Upper lobe of left lung (tissue), 6 donors: Measurements from ENCODE around the gene L3MBTL2. TPM values are rescaled to one million over a fixed set of nuclear protein-coding genes. Genes with fewer than 3 reads are reported as not detected.

ENCODE experiments used
- ATAC-seq, 2 donors: fragments of 200-7000 bp; cut with Tn5 transposase; one replicate each; pipeline ENCODE4 v1.9.1; 2022; ENCODE audit warnings: mild to moderate bottlenecking in 2 of 2, moderate library complexity in 2 of 2; ENCODE audit not compliant: low FRiP score in 2 of 2
- DNase-seq, 2 donors: peaks; one replicate each; pipeline ENCODE4 v3.0.0-alpha.2; 2019 to 2020
- H3K27ac ChIP-seq, 4 donors: fragments of 200-600 bp; sonication (generic); one replicate each; pipeline ENCODE4 v1.5.1; 2016 to 2019
- H3K27me3 ChIP-seq, 4 donors: fragments of 200-600 bp; sonication (generic); one replicate each; pipeline ENCODE4 v1.5.1; 2017 to 2019
- H3K36me3 ChIP-seq, 4 donors: fragments of 200-600 bp; sonication (generic); one replicate each; pipeline ENCODE4 v1.5.1; 2016 to 2019
- H3K4me1 ChIP-seq, 4 donors: fragments of 200-600 bp; sonication (generic); one replicate each; pipeline ENCODE4 v1.5.1; 2018 to 2019
- H3K4me3 ChIP-seq, 4 donors: fragments of 200-600 bp; sonication (generic); one replicate each; pipeline ENCODE4 v1.5.1; 2017 to 2019; ENCODE audit warnings: mild to moderate bottlenecking in 2 of 4, moderate library complexity in 1 of 4
- H3K9me3 ChIP-seq, 4 donors: fragments of 200-600 bp; sonication (generic); one replicate each; pipeline ENCODE4 v1.5.1; 2018 to 2019
- EP300 ChIP-seq, 4 donors: sonication (generic); formaldehyde crosslinking; IDR thresholded peaks; one replicate each; pipeline ENCODE4 v1.5.1; 2017; ENCODE audit warnings: antibody characterized with exemption in 4 of 4, control low read depth in 2 of 4
- POLR2A ChIP-seq, 4 donors: fragments of 450-650 bp; IDR thresholded peaks; one replicate each; pipeline ENCODE4 v1.5.1; 2016 to 2017; ENCODE audit warnings: antibody characterized with exemption in 4 of 4, mild to moderate bottlenecking in 2 of 4
- POLR2AphosphoS5 ChIP-seq, 2 donors: sonication (generic); formaldehyde crosslinking; IDR thresholded peaks; one replicate each; pipeline ENCODE4 v1.5.1; 2017; ENCODE audit warnings: antibody characterized with exemption in 2 of 2
- whole genome bisulfite sequencing, 2 donors: methylation state at CpG; one replicate each; pipeline ENCODE4 v1.1.5; 2017 to 2018; 5-methylcytosine and 5-hydroxymethylcytosine counted together
- total RNA-seq, 6 donors: library from RNA; depleted of rRNA in 4 of 6; stranded (reverse); fragments of >200 nt in 4 of 6; gene quantifications; one replicate each; pipeline versions ENCODE4 v1.1.0 to v1.2.1, GENCODE V29; 2016 to 2021
- TF ChIP-seq, protein P1 (sequence below), 6 experiments: fragments of 450-650 bp in 4 of 6; fragments of 200-600 bp in 2 of 6; sonication (generic) in 2 of 6; IDR thresholded peaks; one replicate each; pipeline ENCODE4 v1.5.1; 2016 to 2019; ENCODE audit warnings: antibody characterized with exemption in 6 of 6
- donor health status: DM: no; HTN: no; CAD: no; lungs with moderate emphysema.
- donor health status: DM: no; HTN: yes; CAD: no; lungs with severe emphysema.

Gene L3MBTL2
- total RNA-seq, 6 donors from 2014 or later = 15.4 to 38.8 (median 24.7) TPM

DNA sequence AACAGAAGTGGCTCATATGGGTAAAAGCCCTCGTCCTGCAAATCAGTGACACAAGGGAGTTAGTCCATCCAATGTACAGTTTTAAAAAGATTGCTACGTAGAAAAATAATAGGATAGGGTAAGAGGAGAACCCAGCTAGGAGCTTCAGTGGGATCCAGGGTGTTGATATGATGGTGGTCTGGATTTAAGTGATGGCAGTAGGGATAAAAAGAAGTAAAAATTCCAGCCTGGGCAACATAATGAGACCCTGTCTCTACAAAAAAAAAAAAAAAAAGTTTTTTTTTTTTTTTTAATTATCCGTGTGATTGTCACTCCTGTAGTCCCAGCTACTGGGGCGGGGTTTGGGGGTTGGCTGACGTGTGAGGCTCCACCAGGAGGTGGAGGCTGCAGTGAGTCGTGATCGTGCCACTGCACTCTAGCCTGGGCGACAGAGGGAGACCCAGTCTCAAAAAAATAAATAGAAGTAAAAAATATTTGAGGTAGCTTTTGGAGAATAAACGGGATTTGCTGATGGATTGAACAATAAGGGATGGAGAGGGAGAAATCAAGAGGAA lies 7.0 kb upstream of the L3MBTL2 start:
- 1% methylated on average over 9 of the region's 9 CpGs for WGBS, 2 donors
- Histone ChIP-seq H3K9me3 (no peaks in the 10 kb centered on the region), H3K27me3 (no peaks in the 10 kb centered on the region), H3K4me3 (peak overlapping the region; percentile 85 to 91 (median 89)), H3K36me3 (no peaks in the 10 kb centered on the region), H3K27ac (peak overlapping the region in 3 of 4 donors; percentile 73 to 80 (median 78)), H3K4me1 (peaks cover 7 to 21% (median 15%) of the 10 kb centered on the region in 4 donors)
- DNase-seq = peak in 1 of 2 donors; percentile 59
- ATAC-seq = peak in 1 of 2 donors; percentile 42
- TF ChIP-seq EP300 (IDR thresholded peaks at IDR 0.05) (no peak), POLR2AphosphoS5 (IDR thresholded peaks at IDR 0.05) (no peak), POLR2A (IDR thresholded peaks at IDR 0.05) (no peak)
- TF ChIP-seq, protein P1, sequence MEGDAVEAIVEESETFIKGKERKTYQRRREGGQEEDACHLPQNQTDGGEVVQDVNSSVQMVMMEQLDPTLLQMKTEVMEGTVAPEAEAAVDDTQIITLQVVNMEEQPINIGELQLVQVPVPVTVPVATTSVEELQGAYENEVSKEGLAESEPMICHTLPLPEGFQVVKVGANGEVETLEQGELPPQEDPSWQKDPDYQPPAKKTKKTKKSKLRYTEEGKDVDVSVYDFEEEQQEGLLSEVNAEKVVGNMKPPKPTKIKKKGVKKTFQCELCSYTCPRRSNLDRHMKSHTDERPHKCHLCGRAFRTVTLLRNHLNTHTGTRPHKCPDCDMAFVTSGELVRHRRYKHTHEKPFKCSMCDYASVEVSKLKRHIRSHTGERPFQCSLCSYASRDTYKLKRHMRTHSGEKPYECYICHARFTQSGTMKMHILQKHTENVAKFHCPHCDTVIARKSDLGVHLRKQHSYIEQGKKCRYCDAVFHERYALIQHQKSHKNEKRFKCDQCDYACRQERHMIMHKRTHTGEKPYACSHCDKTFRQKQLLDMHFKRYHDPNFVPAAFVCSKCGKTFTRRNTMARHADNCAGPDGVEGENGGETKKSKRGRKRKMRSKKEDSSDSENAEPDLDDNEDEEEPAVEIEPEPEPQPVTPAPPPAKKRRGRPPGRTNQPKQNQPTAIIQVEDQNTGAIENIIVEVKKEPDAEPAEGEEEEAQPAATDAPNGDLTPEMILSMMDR (IDR thresholded peaks at IDR 0.05) = no peak

DNA sequence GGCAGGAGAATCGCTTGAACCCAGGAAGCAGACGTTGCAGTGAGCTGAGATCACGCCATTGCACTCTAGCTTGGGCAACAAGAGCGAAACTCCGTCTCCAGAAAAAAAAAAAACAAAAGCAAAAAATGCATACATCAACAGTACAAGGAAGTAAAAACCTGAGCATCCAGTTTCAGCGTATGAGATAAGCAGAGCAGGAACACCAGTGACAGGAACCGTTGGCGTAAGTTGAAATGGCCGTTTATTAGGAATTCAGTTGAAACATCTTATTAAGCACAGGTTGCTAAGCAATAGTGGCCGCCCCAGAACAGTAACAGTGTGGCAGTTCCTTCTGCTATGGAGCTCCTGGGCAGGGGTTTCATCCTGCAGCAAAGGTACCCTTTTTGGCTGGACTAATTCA lies 4.0 kb upstream of the L3MBTL2 start:
- no peak for DNase-seq
- no peaks in the 10 kb centered on the region for H3K27me3 ChIP-seq
- ATAC-seq = no peak
- no peak for TF ChIP-seq POLR2A (IDR thresholded peaks at IDR 0.05)
- no peak for TF ChIP-seq POLR2AphosphoS5 (IDR thresholded peaks at IDR 0.05)
- no peak for TF ChIP-seq EP300 (IDR thresholded peaks at IDR 0.05)
- TF ChIP-seq, protein P1 (IDR thresholded peaks at IDR 0.05) = no peak
- WGBS, 2 donors = 48 to 49% methylated on average over 10 of the region's 10 CpGs
- H3K4me3 ChIP-seq = no peak overlapping the region
- no peaks in the 10 kb centered on the region for H3K9me3 ChIP-seq
- no peaks in the 10 kb centered on the region for H3K36me3 ChIP-seq
- no peak overlapping the region for H3K27ac ChIP-seq
- H3K4me1 ChIP-seq = peaks cover 12 to 35% (median 24%) of the 10 kb centered on the region in 4 donors

DNA sequence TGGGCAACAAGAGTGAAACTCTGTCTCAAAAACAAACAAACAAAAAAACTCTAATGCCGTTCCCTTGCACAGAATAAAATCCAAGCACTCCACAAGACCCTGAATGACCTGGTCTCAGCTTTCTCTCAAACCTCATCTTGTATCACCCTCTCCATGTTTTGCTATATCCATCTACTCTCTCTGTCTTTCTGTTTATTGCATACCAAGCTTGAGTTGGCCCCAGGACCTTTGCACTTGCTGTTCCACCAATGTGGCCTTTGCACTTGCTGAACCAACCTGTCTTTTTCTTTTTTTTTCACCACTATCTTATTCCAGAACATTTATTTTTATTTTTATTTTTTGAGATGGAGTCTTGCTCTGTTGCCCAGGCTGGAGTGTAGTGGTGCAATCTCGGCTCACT lies 2.0 kb upstream of the L3MBTL2 start:
- Histone ChIP-seq H3K9me3 (no peaks in the 10 kb centered on the region), H3K27ac (no peak overlapping the region), H3K36me3 (peaks cover 0 to 5% (median 0%) of the 10 kb centered on the region in 4 donors), H3K4me3 (no peak overlapping the region), H3K4me1 (peaks cover 12 to 28% (median 18%) of the 10 kb centered on the region in 4 donors), H3K27me3 (no peaks in the 10 kb centered on the region)
- no peak for DNase-seq
- 88 to 93% methylated on average over 2 of the region's 2 CpGs for WGBS, 2 donors
- ATAC-seq = no peak
- no peak for TF ChIP-seq POLR2A (IDR thresholded peaks at IDR 0.05)
- TF ChIP-seq POLR2AphosphoS5 (IDR thresholded peaks at IDR 0.05) = no peak
- no peak for TF ChIP-seq EP300 (IDR thresholded peaks at IDR 0.05)
- TF ChIP-seq, protein P1 (IDR thresholded peaks at IDR 0.05) = no peak

DNA sequence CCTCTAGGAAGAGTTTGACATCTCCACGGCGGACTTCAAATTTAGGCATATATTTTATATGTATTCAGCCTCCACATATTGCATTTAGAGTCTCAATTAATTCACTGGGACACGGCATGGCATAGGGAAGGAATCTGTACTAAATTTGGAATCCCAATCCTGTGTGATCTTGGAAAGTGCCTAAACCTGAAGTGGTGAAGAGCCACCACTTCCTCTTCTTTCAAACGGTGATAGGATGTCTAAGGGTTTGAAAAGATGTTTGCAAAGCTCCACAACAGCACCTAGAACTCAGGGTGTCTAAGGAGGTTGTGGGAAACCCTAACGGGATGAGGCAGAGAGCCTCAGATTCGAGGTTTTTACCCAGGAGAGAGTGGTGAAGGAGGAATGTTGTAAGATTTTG lies 1.0 kb upstream of the L3MBTL2 start:
- TF ChIP-seq, protein P1 (IDR thresholded peaks at IDR 0.05) = no peak
- no peak for TF ChIP-seq POLR2AphosphoS5 (IDR thresholded peaks at IDR 0.05)
- TF ChIP-seq POLR2A (IDR thresholded peaks at IDR 0.05) = no peak
- TF ChIP-seq EP300 (IDR thresholded peaks at IDR 0.05) = no peak
- H3K4me1 ChIP-seq = peaks cover 8 to 20% (median 12%) of the 10 kb centered on the region in 4 donors
- no peak for DNase-seq
- peaks cover 0 to 9% (median 0%) of the 10 kb centered on the region in 4 donors for H3K36me3 ChIP-seq
- no peaks in the 10 kb centered on the region for H3K9me3 ChIP-seq
- 66 to 67% methylated on average over 6 of the region's 6 CpGs for WGBS, 2 donors
- ATAC-seq = no peak
- H3K27me3 ChIP-seq = no peaks in the 10 kb centered on the region
- H3K27ac ChIP-seq = no peak overlapping the region
- H3K4me3 ChIP-seq = no peak overlapping the region

DNA sequence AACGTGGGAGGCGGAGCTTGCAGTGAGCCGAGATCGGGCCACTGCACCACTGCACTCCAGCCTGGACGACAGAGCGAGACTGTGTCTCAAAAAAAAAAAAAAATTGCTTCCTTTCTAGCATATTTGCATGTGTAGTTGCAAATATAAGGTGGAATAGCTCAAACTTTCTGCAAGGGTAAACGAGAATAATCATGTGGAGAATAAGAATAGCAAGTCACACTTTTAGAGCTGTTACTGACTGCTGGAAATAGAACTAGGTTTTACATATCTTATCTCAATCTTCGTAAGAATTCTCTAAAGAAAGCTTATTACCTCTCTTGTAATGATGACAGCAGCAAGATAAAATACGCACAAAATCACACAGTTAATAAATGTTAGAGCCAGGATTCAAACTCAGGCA lies 1.6 kb downstream of the L3MBTL2 start:
- WGBS, 2 donors = 94 to 95% methylated on average over 9 of the region's 9 CpGs
- H3K9me3 ChIP-seq = no peaks in the 10 kb centered on the region
- peaks cover 0 to 31% (median 16%) of the 10 kb centered on the region in 4 donors for H3K36me3 ChIP-seq
- H3K4me3 ChIP-seq = no peak overlapping the region
- H3K27me3 ChIP-seq = no peaks in the 10 kb centered on the region
- peaks cover 8 to 20% (median 12%) of the 10 kb centered on the region in 4 donors for H3K4me1 ChIP-seq
- H3K27ac ChIP-seq = no peak overlapping the region
- ATAC-seq (no peak), DNase-seq (no peak)
- TF ChIP-seq, protein P1 (IDR thresholded peaks at IDR 0.05) = no peak
- no peak for TF ChIP-seq POLR2A (IDR thresholded peaks at IDR 0.05)
- no peak for TF ChIP-seq EP300 (IDR thresholded peaks at IDR 0.05)
- TF ChIP-seq POLR2AphosphoS5 (IDR thresholded peaks at IDR 0.05) = no peak
